WTC11 (cell line): ENCODE measurements around the gene PCDHGA6. TPM values are rescaled to one million over a fixed set of nuclear protein-coding genes. Genes with fewer than 3 reads are reported as not detected.
A peak's percentile ranks its signal among the peaks of the same experiment; 100 is the strongest.
"Not testable (repeated sequence)": the region's sequence is repeated elsewhere in the genome, so short reads cannot be mapped to it uniquely, and the experiment has no call there.

Experiments
- ATAC-seq: fragments of 200-7000 bp; cut with Tn5 transposase; 2 replicates; pipeline ENCODE4 v1.10.0; 2021; ENCODE audit warnings: mild to moderate bottlenecking, moderate library complexity
- CTCF ChIA-PET: fragments of 300-600 bp; sonication (Branson Sonifier 250); formaldehyde crosslinking; loops from one replicate; lab custom pipeline; 2021; ENCODE audit warnings: antibody characterized with exemption; lab: Charles Lee
- POLR2A ChIA-PET: fragments of 350-600 bp; sonication (Branson Sonifier 250); formaldehyde crosslinking; loops from one replicate; lab custom pipeline; 2021; ENCODE audit warnings: antibody characterized with exemption; lab: Charles Lee
- DNase-seq: peaks from one replicate; pipeline ENCODE4 v3.0.0; 2021; ENCODE audit warnings: low spot score
- H3K27ac Mint-ChIP-seq: 2 replicates; pipeline ENCODE4 v1.8.0; 2021; ENCODE audit warnings: mixed read lengths
- H3K27me3 Mint-ChIP-seq: 2 replicates; pipeline ENCODE4 v1.8.0; 2021; ENCODE audit warnings: low read depth, mild to moderate bottlenecking, moderate library complexity, mixed read lengths
- H3K36me3 Mint-ChIP-seq: 2 replicates; pipeline ENCODE4 v1.8.0; 2021; ENCODE audit warnings: mixed read lengths
- H3K4me1 Mint-ChIP-seq: 2 replicates; pipeline ENCODE4 v1.8.0; 2022; ENCODE audit warnings: mixed read lengths
- H3K4me3 Mint-ChIP-seq: 2 replicates; pipeline ENCODE4 v1.8.0; 2021; ENCODE audit warnings: mild to moderate bottlenecking, moderate library complexity, mixed read lengths
- H3K9me3 Mint-ChIP-seq: 2 replicates; pipeline ENCODE4 v1.8.0; 2021; ENCODE audit warnings: mixed read lengths
- ATF1 ChIP-seq: sonication (generic); formaldehyde crosslinking; IDR thresholded peaks from 2 replicates; pipeline ENCODE4 v1.8.1; 2023; ENCODE audit warnings: mild to moderate bottlenecking, moderate library complexity, missing genetic modification reagents
- ATF2 ChIP-seq: sonication (generic); formaldehyde crosslinking; IDR thresholded peaks from 2 replicates; pipeline ENCODE4 v1.8.1; 2022; ENCODE audit warnings: low read depth, missing genetic modification reagents, borderline replicate concordance
- CTCF ChIP-seq: fragments of 200-600 bp; IDR thresholded peaks from 2 replicates; pipeline ENCODE4 v1.8.0; 2022; ENCODE audit warnings: antibody characterized with exemption
- E2F5 ChIP-seq: sonication (generic); formaldehyde crosslinking; IDR thresholded peaks from 2 replicates; pipeline ENCODE4 v1.8.1; 2022; ENCODE audit warnings: mild to moderate bottlenecking, moderate library complexity, missing genetic modification reagents
- EMX1 ChIP-seq: fragments of 250-450 bp; sonication (Bioruptor Pico); IDR thresholded peaks from 2 replicates; pipeline ENCODE4 v1.8.0; 2021; ENCODE audit warnings: mild to moderate bottlenecking
- ERG ChIP-seq: fragments of 250-450 bp; sonication (Bioruptor Pico); IDR thresholded peaks from 2 replicates; pipeline ENCODE4 v1.8.0; 2021; ENCODE audit warnings: mild to moderate bottlenecking
- FOXJ3 ChIP-seq: sonication (generic); formaldehyde crosslinking; IDR thresholded peaks from 2 replicates; pipeline ENCODE4 v1.9.0; 2021; ENCODE audit warnings: missing genetic modification reagents, mild to moderate bottlenecking, borderline replicate concordance
- GABPB1 ChIP-seq: sonication (generic); formaldehyde crosslinking; IDR thresholded peaks from 2 replicates; pipeline ENCODE4 v1.8.1; 2023; ENCODE audit warnings: mild to moderate bottlenecking, missing genetic modification reagents
- GRHL2 ChIP-seq: fragments of 250-450 bp; sonication (Bioruptor Pico); IDR thresholded peaks from 2 replicates; pipeline ENCODE4 v1.8.0; 2022; ENCODE audit warnings: mild to moderate bottlenecking, moderate library complexity; ENCODE audit not compliant: insufficient replicate concordance, severe bottlenecking
- HMGXB4 ChIP-seq: sonication (generic); formaldehyde crosslinking; IDR thresholded peaks from 2 replicates; pipeline ENCODE4 v1.8.1; 2023; ENCODE audit warnings: mild to moderate bottlenecking, moderate library complexity, missing genetic modification reagents
- IRF2 ChIP-seq: sonication (generic); formaldehyde crosslinking; IDR thresholded peaks from 2 replicates; pipeline ENCODE4 v1.8.0; 2022; ENCODE audit warnings: low read depth, missing genetic modification reagents, borderline replicate concordance
- MLX ChIP-seq: sonication (generic); formaldehyde crosslinking; IDR thresholded peaks from 2 replicates; pipeline ENCODE4 v1.8.1; 2023; ENCODE audit warnings: mild to moderate bottlenecking, missing genetic modification reagents, moderate library complexity
- NFATC4 ChIP-seq: fragments of 250-450 bp; sonication (Bioruptor Pico); IDR thresholded peaks from 2 replicates; pipeline ENCODE4 v1.9.0; 2021; ENCODE audit warnings: mild to moderate bottlenecking
- NFYB ChIP-seq: sonication (generic); formaldehyde crosslinking; conservative IDR thresholded peaks from 2 replicates; pipeline ENCODE4 v1.8.0; 2022; ENCODE audit warnings: low read depth, missing genetic modification reagents
- OVOL2 ChIP-seq: fragments of 250-450 bp; sonication (Bioruptor Pico); IDR thresholded peaks from 2 replicates; pipeline ENCODE4 v1.9.0; 2021; ENCODE audit warnings: mild to moderate bottlenecking, borderline replicate concordance
- RORB ChIP-seq: fragments of 250-450 bp; sonication (Bioruptor Pico); IDR thresholded peaks from 2 replicates; pipeline ENCODE4 v1.9.0; 2021; ENCODE audit warnings: mild to moderate bottlenecking
- SMAD4 ChIP-seq: sonication (generic); formaldehyde crosslinking; IDR thresholded peaks from 2 replicates; pipeline ENCODE4 v1.8.0; 2022; ENCODE audit warnings: mild to moderate bottlenecking, missing genetic modification reagents
- SP1 ChIP-seq: sonication (generic); formaldehyde crosslinking; conservative IDR thresholded peaks from 2 replicates; pipeline ENCODE4 v1.8.1; 2022; ENCODE audit warnings: missing genetic modification reagents
- TEAD1 ChIP-seq: sonication (generic); formaldehyde crosslinking; IDR thresholded peaks from 2 replicates; pipeline ENCODE4 v1.8.0; 2022; ENCODE audit warnings: mild to moderate bottlenecking, missing genetic modification reagents
- ZNF317 ChIP-seq: sonication (generic); formaldehyde crosslinking; IDR thresholded peaks from 2 replicates; pipeline ENCODE4 v1.8.1; 2023; ENCODE audit warnings: low read depth, mild to moderate bottlenecking, moderate library complexity, missing genetic modification reagents, borderline replicate concordance
- ZNF423 ChIP-seq: fragments of 250-450 bp; sonication (Bioruptor Pico); IDR thresholded peaks from 2 replicates; pipeline ENCODE4 v2.1.2; 2022; ENCODE audit warnings: mild to moderate bottlenecking, moderate library complexity
- total RNA-seq: library from RNA; stranded (reverse); gene quantifications from 3 replicates; pipeline ENCODE4 v1.2.3, GENCODE V29; 2021

PCDHGA6 gene
- total RNA-seq, 1 experiment from 2014 or later, result 3.3 TPM

- ChIA-PET POLR2A (no interaction called here), CTCF (interaction anchor here (0.7 to 4.0 kb wide), 5 partner anchors 68 to 163 kb away, joined by 4 to 22 read pairs (median 4); partner anchors contain the start of genes PCDHB10, PCDHB14, PCDHB15 and PCDHGA10)
- peaks cover 4% of the 10 kb centered on the region for H3K4me1 Mint-ChIP-seq
- H3K4me3 Mint-ChIP-seq, result no peak overlapping the region
- peaks cover 45% of the 10 kb centered on the region for H3K36me3 Mint-ChIP-seq
- H3K9me3 Mint-ChIP-seq, result peaks cover 47% of the 10 kb centered on the region
- no peak for TF ChIP-seq OVOL2 (CRISPR knock-in tag)
- no peak for TF ChIP-seq ZNF423 (CRISPR knock-in tag)
- TF ChIP-seq GRHL2 (CRISPR knock-in tag), result no peak
- ATAC-seq, result peak; percentile 25; the same call in 1 of the 2 replicates
- no peak overlapping the region for H3K27ac Mint-ChIP-seq
- H3K27me3 Mint-ChIP-seq, result no peaks in the 10 kb centered on the region
- DNase-seq, result no peak
Measured at GRCh38 chr5:141345327-141345726, 28.4 kb upstream of the PCDHGA6 start.

GRCh38 chr5:141346017-141346416, 27.7 kb upstream of the PCDHGA6 start:
- H3K27ac Mint-ChIP-seq, H3K4me1 Mint-ChIP-seq, H3K27me3 Mint-ChIP-seq, ATAC-seq, POLR2A ChIA-PET, H3K4me3 Mint-ChIP-seq, DNase-seq: not testable (repeated sequence)
- Mint-ChIP-seq H3K36me3 (peaks cover 48% of the 10 kb centered on the region), H3K9me3 (peaks cover 49% of the 10 kb centered on the region)
- CTCF ChIA-PET, result interaction anchor here (0.7 to 4.0 kb wide), 3 partner anchors 67 to 123 kb away, joined by 4 to 22 read pairs (median 8); partner anchors contain the start of genes PCDHB14, PCDHB15 and PCDHGA10

GRCh38 chr5:141349917-141350619, 23.6 kb upstream of the PCDHGA6 start, which contains the start of gene PCDHGB1:
TSS of gene PCDHGB1 (plus strand) at chr5:141350099. CDS start at chr5:141350261, 162 bp downstream.
- H3K27ac Mint-ChIP-seq, result peak within 1 kb of the TSS; percentile 47; the same call in 1 of the 2 replicates
- no peak for TF ChIP-seq IRF2 (CRISPR knock-in tag)
- no peak for TF ChIP-seq NFYB (CRISPR knock-in tag)
- no peak for TF ChIP-seq E2F5 (CRISPR knock-in tag)
- TF ChIP-seq NFATC4 (CRISPR knock-in tag), result no peak
- no peak for TF ChIP-seq RORB (CRISPR knock-in tag)
- TF ChIP-seq EMX1, result no peak
- TF ChIP-seq ATF1 (CRISPR knock-in tag), result no peak
- no peak for TF ChIP-seq ZNF317 (CRISPR knock-in tag)
- 0 out of 2 replicates have a peak, but pooled peaks have one; percentile 25 for TF ChIP-seq SP1 (CRISPR knock-in tag)
- no peak for TF ChIP-seq TEAD1 (CRISPR knock-in tag)
- no peak for TF ChIP-seq ATF2 (CRISPR knock-in tag)
- TF ChIP-seq HMGXB4 (CRISPR knock-in tag), result no peak
- no peak for TF ChIP-seq GABPB1
- no peak for TF ChIP-seq MLX (CRISPR knock-in tag)
- no peak for TF ChIP-seq SMAD4 (CRISPR knock-in tag)
- no peak for TF ChIP-seq ERG
- peak; percentile 50 for TF ChIP-seq CTCF
- no peak for TF ChIP-seq FOXJ3 (CRISPR knock-in tag)

More at GRCh38 chr5:141349917-141350619, 23.6 kb upstream of the PCDHGA6 start, which contains the start of gene PCDHGB1:
- Mint-ChIP-seq H3K9me3 (peaks cover 52% of the 10 kb centered on the region), H3K4me3 (peak within 1 kb of the TSS; percentile 72), H3K27me3 (peaks cover 3% of the 10 kb centered on the region), H3K4me1 (peaks cover 2% of the 10 kb centered on the region), H3K36me3 (peaks cover 54% of the 10 kb centered on the region)
- ATAC-seq, result peak; percentile 96
- DNase-seq, result peak; percentile 86
- ChIA-PET CTCF (interaction anchor here (0.7 to 3.7 kb wide), 45 partner anchors 8 to 269 kb away, joined by 3 to 27 read pairs (median 6); partner anchors contain the start of genes DIAPH1, PCDHB10, PCDHB11 and PCDHB13), POLR2A (interaction anchor here (0.6 kb wide), 1 partner anchor 286 kb away, joined by 3 read pairs; no protein-coding TSS in a partner anchor)
